Upper lobe of right lung (tissue), 1 donor: ENCODE results near the gene CPB2. TPM values are rescaled to one million over a fixed set of nuclear protein-coding genes. Genes with fewer than 3 reads are reported as not detected.

Source experiments
- ATAC-seq: fragments of 200-7000 bp; cut with Tn5 transposase; one replicate; pipeline ENCODE4 v1.9.1; 2020; ENCODE audit warnings: mild to moderate bottlenecking, moderate library complexity
- DNase-seq: peaks from one replicate; pipeline ENCODE4 v3.0.0-alpha.2; 2020
- H3K27ac ChIP-seq: fragments of 200-600 bp; one replicate; pipeline ENCODE4 v1.8.0; 2022
- H3K27me3 ChIP-seq: fragments of 200-600 bp; one replicate; pipeline ENCODE4 v1.8.0; 2022; ENCODE audit warnings: mild to moderate bottlenecking
- H3K36me3 ChIP-seq: fragments of 200-600 bp; one replicate; pipeline ENCODE4 v1.8.0; 2022
- H3K4me1 ChIP-seq: fragments of 200-600 bp; one replicate; pipeline ENCODE4 v1.8.0; 2022
- H3K4me3 ChIP-seq: fragments of 200-600 bp; one replicate; pipeline ENCODE4 v1.8.0; 2022; ENCODE audit warnings: mild to moderate bottlenecking
- H3K9me3 ChIP-seq: fragments of 200-600 bp; one replicate; pipeline ENCODE4 v1.8.0; 2022
- CTCF ChIP-seq: fragments of 200-600 bp; IDR thresholded peaks from one replicate; pipeline ENCODE4 v1.8.0; 2022; ENCODE audit warnings: antibody characterized with exemption
- intact Hi-C: fragments of 100-400 bp; cut with DNase I; formaldehyde crosslinking; loops from one replicate; pipeline ENCODE4 v1.11.0; 2022
- total RNA-seq: library from RNA; stranded (reverse); fragmentation: NEBNext Ultra II Directional; extraction: Animal tissue kit (Norgen Biotek cat#: 25700); gene quantifications from one replicate; pipeline ENCODE4 v1.2.1, GENCODE V29; 2021
- donor health status: DM: no; HTN: yes; CAD: no; lungs with severe emphysema.

CPB2 gene
- total RNA-seq, 1 donor from 2014 or later, result 74.4 TPM

DNA sequence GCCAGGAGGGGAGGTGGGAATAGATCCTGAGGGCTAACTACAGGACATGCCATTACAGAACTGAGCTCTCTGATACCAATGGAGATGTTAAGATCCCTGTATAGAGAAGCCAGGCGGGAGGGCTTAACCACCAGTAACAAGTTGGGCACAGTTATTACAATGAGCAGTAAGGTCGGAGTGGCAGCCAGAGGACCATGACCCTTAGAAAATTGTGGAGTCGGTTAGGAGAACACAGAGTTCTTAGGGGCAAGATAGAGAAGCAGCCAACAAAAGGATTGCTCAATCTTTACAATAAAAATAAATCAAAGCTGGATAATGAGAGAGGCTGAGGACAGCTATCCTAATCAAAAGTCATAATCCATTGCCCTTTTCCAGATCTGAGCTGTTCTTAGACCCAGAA, 10.4 kb downstream of the CPB2 start:
- intact Hi-C loops, result no loop called here
- no peak for TF ChIP-seq CTCF
- no peak for ATAC-seq

GRCh38 chr13:46088821-46089562, 15.8 kb downstream of the CPB2 start:
- Histone ChIP-seq H3K27me3 (no peaks in the 10 kb centered on the region), H3K4me1 (no peaks in the 10 kb centered on the region), H3K36me3 (no peaks in the 10 kb centered on the region), H3K9me3 (no peaks in the 10 kb centered on the region), H3K4me3 (no peak overlapping the region), H3K27ac (no peak overlapping the region)
- no peak for TF ChIP-seq CTCF
- ATAC-seq (peak; percentile 63), DNase-seq (no peak)
- intact Hi-C loops, result no loop called here

More for the DNA sequence above, 10.4 kb downstream of the CPB2 start:
- no peaks in the 10 kb centered on the region for H3K9me3 ChIP-seq
- no peaks in the 10 kb centered on the region for H3K36me3 ChIP-seq
- no peak overlapping the region for H3K27ac ChIP-seq
- no peaks in the 10 kb centered on the region for H3K4me1 ChIP-seq
- DNase-seq, result no peak
- no peaks in the 10 kb centered on the region for H3K27me3 ChIP-seq
- H3K4me3 ChIP-seq, result no peak overlapping the region

DNA sequence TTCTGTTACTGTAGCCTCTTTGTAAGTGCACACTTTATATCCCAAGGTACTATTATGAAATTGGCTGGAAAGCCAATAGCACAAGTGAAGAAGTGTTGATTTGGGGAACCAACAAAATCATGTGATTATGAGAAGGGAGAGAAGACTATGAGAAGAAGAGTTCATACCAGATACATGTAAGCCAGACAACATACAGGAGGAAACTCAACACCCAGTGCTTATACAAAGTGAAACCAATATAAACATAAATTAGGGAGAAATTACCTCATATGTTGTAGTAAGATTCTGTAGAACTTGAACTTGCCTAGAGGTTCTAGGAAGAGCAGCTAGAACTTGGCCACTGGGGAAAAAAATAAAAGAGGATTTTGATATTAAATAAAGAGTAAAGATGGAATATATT, 17.4 kb downstream of the CPB2 start:
- no peak overlapping the region for H3K27ac ChIP-seq
- ATAC-seq (peak; percentile 82), DNase-seq (no peak)
- no peaks in the 10 kb centered on the region for H3K4me1 ChIP-seq
- intact Hi-C loops, result no loop called here
- H3K9me3 ChIP-seq, result no peaks in the 10 kb centered on the region
- no peak overlapping the region for H3K4me3 ChIP-seq
- no peak for TF ChIP-seq CTCF
- no peaks in the 10 kb centered on the region for H3K27me3 ChIP-seq
- H3K36me3 ChIP-seq, result no peaks in the 10 kb centered on the region

GRCh38 chr13:46086985-46087384, 17.8 kb downstream of the CPB2 start:
- DNase-seq (no peak), ATAC-seq (no peak)
- H3K4me3 ChIP-seq, result no peak overlapping the region
- H3K9me3 ChIP-seq, result no peaks in the 10 kb centered on the region
- no peak overlapping the region for H3K27ac ChIP-seq
- intact Hi-C loops, result no loop called here
- no peaks in the 10 kb centered on the region for H3K36me3 ChIP-seq
- no peak for TF ChIP-seq CTCF
- H3K27me3 ChIP-seq, result no peaks in the 10 kb centered on the region
- H3K4me1 ChIP-seq, result no peaks in the 10 kb centered on the region

DNA sequence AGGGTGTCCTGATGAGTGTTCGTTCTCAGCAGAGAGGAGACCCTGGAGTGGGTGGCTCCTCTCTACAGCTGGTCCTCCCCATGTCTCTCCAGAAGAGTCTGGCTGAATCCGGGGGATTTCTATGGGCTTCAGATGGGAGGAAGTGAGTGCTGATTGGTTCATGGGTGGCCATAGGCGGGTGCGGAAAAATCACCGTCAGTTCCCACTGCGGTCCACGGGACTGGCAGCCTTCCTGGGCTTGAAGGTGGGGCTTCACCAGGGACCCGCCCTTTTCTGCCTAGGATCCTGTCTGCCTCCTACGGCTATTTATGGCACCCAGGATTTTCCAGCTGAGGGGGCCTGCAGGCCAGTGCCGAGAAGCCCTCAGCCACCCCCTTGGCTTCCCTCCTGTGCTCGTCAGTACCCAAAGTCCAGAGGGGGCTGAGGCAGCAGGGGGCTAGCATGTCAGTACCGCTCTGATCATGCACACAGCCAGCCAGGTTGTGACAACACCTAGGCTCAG, 18.4 kb downstream of the CPB2 start:
- Histone ChIP-seq H3K4me3 (no peak overlapping the region), H3K36me3 (no peaks in the 10 kb centered on the region), H3K27me3 (no peaks in the 10 kb centered on the region), H3K9me3 (no peaks in the 10 kb centered on the region), H3K27ac (no peak overlapping the region), H3K4me1 (no peaks in the 10 kb centered on the region)
- DNase-seq (no peak), ATAC-seq (no peak)
- intact Hi-C loops, result no loop called here
- no peak for TF ChIP-seq CTCF
